SK-N-SH (cell line): ENCODE measurements around the gene F7. TPM values are rescaled to one million over a fixed set of nuclear protein-coding genes. Genes with fewer than 3 reads are reported as not detected.

Experiments
- CTCF ChIA-PET: fragments of 300-600, 350-600 bp; formaldehyde crosslinking; extraction: SDS; loops from one replicate; lab custom pipeline; 2021; lab: Yijun Ruan, JAX
- POLR2A ChIA-PET: fragments of 350-600 bp; sonication (Branson Sonifier 250); formaldehyde crosslinking; extraction: SDS; loops from one replicate; lab custom pipeline; 2020; ENCODE audit warnings: antibody characterized with exemption, inconsistent platforms; lab: Yijun Ruan, JAX
- DNase-seq: peaks from one replicate; pipeline ENCODE4 v3.0.0; 2012
- H2AFZ ChIP-seq: fragments of 200-600 bp; sonication (generic); 2 replicates; pipeline ENCODE4 v1.8.1; 2016; ENCODE audit warnings: antibody characterized with exemption, mild to moderate bottlenecking, low read depth
- H3F3A ChIP-seq: fragments of 200-600 bp; sonication (generic); replicated peaks from 2 replicates; pipeline ENCODE3; 2016; ENCODE audit warnings: antibody characterized with exemption, mild to moderate bottlenecking; ENCODE audit not compliant: insufficient read depth
- H3K27ac ChIP-seq, 2 experiments: fragments of 200-500 bp in 1 of 2; fragments of 200-600 bp in 1 of 2; sonication (Bioruptor generic) in 1 of 2; sonication (generic), shearing (Covaris generic) in 1 of 2; 2 replicates each; pipeline versions ENCODE4 v1.5.1 to v1.6.1; 2014 to 2016; ENCODE audit warnings: low read depth in 2 of 2, inconsistent platforms in 1 of 2, low read length in 1 of 2, mild to moderate bottlenecking in 1 of 2, mixed read lengths in 1 of 2
- H3K27me3 ChIP-seq: fragments of 200-600 bp; sonication (generic), shearing (Covaris generic); 2 replicates; pipeline ENCODE4 v1.6.1; 2016; ENCODE audit warnings: mixed run types; ENCODE audit not compliant: insufficient read depth
- H3K36me3 ChIP-seq, 2 experiments: fragments of 200-500 bp in 1 of 2; fragments of 200-600 bp in 1 of 2; sonication (Bioruptor generic) in 1 of 2; sonication (generic) in 1 of 2; replicated peaks in 1 of 2; 2 replicates each; pipeline versions ENCODE3 to v1.5.1; 2014 to 2016; ENCODE audit warnings: low read length in 1 of 2, mild to moderate bottlenecking in 1 of 2; ENCODE audit not compliant: insufficient read depth in 2 of 2, control insufficient read depth in 1 of 2
- H3K4me1 ChIP-seq, 2 experiments: fragments of 200-500 bp in 1 of 2; fragments of 200-600 bp in 1 of 2; sonication (Bioruptor generic) in 1 of 2; sonication (generic), shearing (Covaris generic) in 1 of 2; 2 replicates each; pipeline versions ENCODE4 v1.5.1 to v1.6.1; 2014 to 2016; ENCODE audit warnings: low read depth in 1 of 2, low read length in 1 of 2, mixed run types in 1 of 2; ENCODE audit not compliant: insufficient read depth in 2 of 2, control insufficient read depth in 1 of 2
- H3K4me2 ChIP-seq: fragments of 200-600 bp; sonication (generic), shearing (Covaris generic); 2 replicates; pipeline ENCODE4 v1.6.1; 2017; ENCODE audit warnings: mixed run types
- H3K4me3 ChIP-seq, 2 experiments: fragments of 200-500 bp in 1 of 2; fragments of 200-600 bp in 1 of 2; sonication (Bioruptor generic) in 1 of 2; sonication (generic), shearing (Covaris generic) in 1 of 2; 2 replicates each; pipeline versions ENCODE4 v1.5.1 to v1.8.1; 2014 to 2016; ENCODE audit warnings: low read depth in 2 of 2, inconsistent platforms in 1 of 2, low read length in 1 of 2, mild to moderate bottlenecking in 1 of 2, mixed read lengths in 1 of 2, moderate library complexity in 1 of 2
- H3K79me2 ChIP-seq: fragments of 200-600 bp; sonication (generic); 2 replicates; pipeline ENCODE4 v1.8.1; 2017; ENCODE audit warnings: mild to moderate bottlenecking; ENCODE audit not compliant: insufficient read depth
- H3K9ac ChIP-seq: fragments of 200-600 bp; sonication (generic); 2 replicates; pipeline ENCODE4 v1.6.1; 2017; ENCODE audit warnings: mixed run types
- H3K9me2 ChIP-seq: fragments of 200-600 bp; sonication (generic); 2 replicates; pipeline ENCODE4 v1.6.1; 2017; ENCODE audit warnings: mixed run types
- H3K9me3 ChIP-seq: fragments of 200-600 bp; sonication (generic); 2 replicates; pipeline ENCODE4 v1.6.1; 2017; ENCODE audit warnings: mixed run types, mild to moderate bottlenecking, moderate library complexity
- H4K20me1 ChIP-seq: fragments of 200-600 bp; sonication (generic); 2 replicates; pipeline ENCODE4 v1.6.1; 2017; ENCODE audit warnings: mild to moderate bottlenecking, mixed run types; ENCODE audit not compliant: insufficient read depth
- ELF1 ChIP-seq: IDR thresholded peaks from 2 replicates; pipeline ENCODE4 v1.4.0; 2012
- EZH2phosphoT487 ChIP-seq: fragments of 200-600 bp; sonication (generic); IDR thresholded peaks from 2 replicates; pipeline ENCODE4 v1.6.1; 2017; ENCODE audit warnings: low read depth, mixed run types, mild to moderate bottlenecking, antibody characterized with exemption, moderate library complexity, borderline replicate concordance
- FOSL2 ChIP-seq: IDR thresholded peaks from 2 replicates; pipeline ENCODE4 v1.4.0; 2012; ENCODE audit warnings: low read depth, mild to moderate bottlenecking, moderate library complexity, borderline replicate concordance
- FOXM1 ChIP-seq: IDR thresholded peaks from 2 replicates; pipeline ENCODE4 v1.4.0; 2012; ENCODE audit warnings: low read depth, mild to moderate bottlenecking
- GATA2 ChIP-seq: sonication (generic); formaldehyde crosslinking; IDR thresholded peaks from 2 replicates; pipeline ENCODE4 v1.5.0; 2020; ENCODE audit warnings: mild to moderate bottlenecking, missing genetic modification reagents
- MXI1 ChIP-seq: IDR thresholded peaks from 2 replicates; pipeline ENCODE4 v1.6.1; 2012; ENCODE audit warnings: mild to moderate bottlenecking, low read depth, low read length, improper control_type of control experiment
- NRF1 ChIP-seq: IDR thresholded peaks from 2 replicates; pipeline ENCODE4 v1.6.1; 2012; ENCODE audit warnings: low read depth, mild to moderate bottlenecking, low read length
- POLR2AphosphoS5 ChIP-seq: IDR thresholded peaks from 2 replicates; pipeline ENCODE4 v1.6.1; 2012; ENCODE audit warnings: low read depth, low read length
- RAD21 ChIP-seq: IDR thresholded peaks from 2 replicates; pipeline ENCODE4 v1.6.1; 2012; ENCODE audit warnings: mild to moderate bottlenecking, low read length
- RCOR1 ChIP-seq: fragments of 150-350 bp; IDR thresholded peaks from 2 replicates; pipeline ENCODE4 v1.6.1; 2017; ENCODE audit warnings: antibody characterized with exemption, low read length
- RFX5 ChIP-seq: IDR thresholded peaks from 2 replicates; pipeline ENCODE4 v1.6.1; 2012; ENCODE audit warnings: mild to moderate bottlenecking, improper control_type of control experiment, low read length
- RXRA ChIP-seq: IDR thresholded peaks from 2 replicates; pipeline ENCODE4 v1.4.0; 2012; ENCODE audit warnings: low read depth, mild to moderate bottlenecking, borderline replicate concordance
- TEAD4 ChIP-seq: IDR thresholded peaks from 2 replicates; pipeline ENCODE4 v1.4.0; 2012; ENCODE audit warnings: mild to moderate bottlenecking, borderline replicate concordance; ENCODE audit not compliant: insufficient read depth
- YY1 ChIP-seq: IDR thresholded peaks from 2 replicates; pipeline ENCODE4 v1.4.0; 2012; ENCODE audit warnings: low read depth, mild to moderate bottlenecking
- WGBS: methylation state at CpG from one replicate; pipeline ENCODE4 v1.1.6; 2017; ENCODE audit warnings: low lambda C conversion rate; 5-methylcytosine and 5-hydroxymethylcytosine counted together
- polyA plus RNA-seq, 3 experiments: library from polyadenylated mRNA; depleted of rRNA; stranded (reverse); fragments of >200 nt; gene quantifications; 2 replicates each; pipeline ENCODE4 v1.2.3, GENCODE V29; 2012
- TF ChIP-seq, protein P1 (sequence below): IDR thresholded peaks from 2 replicates; pipeline ENCODE4 v1.4.0; 2012; ENCODE audit warnings: low read depth, borderline replicate concordance
- TF ChIP-seq, protein P2 (sequence below): fragments of 200-600 bp; sonication (generic); IDR thresholded peaks from 2 replicates; pipeline ENCODE4 v1.6.1; 2017; ENCODE audit warnings: antibody characterized with exemption, mild to moderate bottlenecking, moderate library complexity

The F7 gene
- polyA plus RNA-seq, 1 of the 3 experiments (the other 2 are of a cell fraction), result not detected

DNA sequence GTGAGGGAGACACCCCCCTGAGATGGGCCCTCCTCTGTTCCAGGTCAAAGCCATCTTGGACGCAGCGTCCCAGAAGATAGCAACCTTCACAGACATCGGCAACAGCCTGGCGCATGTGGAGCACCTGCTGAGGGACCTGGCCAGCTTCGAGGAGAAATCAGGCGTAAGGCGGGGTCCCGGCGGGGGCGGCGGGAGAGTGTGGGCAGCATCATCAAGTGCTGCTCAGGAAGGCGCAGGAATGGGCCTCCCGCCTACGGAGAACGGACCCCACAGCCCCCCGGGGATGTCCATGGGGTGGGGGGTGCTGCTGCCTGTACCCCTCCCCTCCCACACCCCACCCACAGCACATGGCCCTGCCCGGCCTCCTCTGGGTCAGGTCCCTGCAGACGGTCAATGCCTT, 31.2 kb upstream of the F7 start:
- H3K27ac ChIP-seq, result no peak overlapping the region
- WGBS, result 78% methylated on average over 13 of the region's 18 CpGs

DNA sequence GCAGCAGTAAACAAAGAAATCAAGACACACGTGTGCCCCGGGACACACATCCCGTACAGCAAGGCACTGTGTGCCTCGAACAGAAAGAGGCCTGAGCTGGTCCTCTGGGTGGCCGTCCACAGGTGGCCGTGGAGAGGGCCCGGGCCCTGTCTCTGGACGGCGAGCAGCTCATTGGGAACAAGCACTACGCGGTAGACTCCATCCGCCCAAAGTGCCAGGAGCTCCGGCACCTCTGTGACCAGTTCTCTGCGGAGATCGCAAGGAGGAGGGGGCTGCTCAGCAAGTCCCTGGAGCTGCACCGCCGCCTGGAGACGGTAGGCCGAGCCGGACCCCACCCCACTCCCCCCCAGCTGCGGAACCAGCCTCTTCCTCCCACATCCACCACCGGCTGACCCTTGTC, 30.7 kb upstream of the F7 start:
- Histone ChIP-seq H3F3A (no peaks in the 10 kb centered on the region), H4K20me1 (no peaks in the 10 kb centered on the region), H3K36me3 (no peaks in the 10 kb centered on the region), H3K4me2 (no peak overlapping the region), H3K27ac (no peak overlapping the region), H3K9me3 (no peaks in the 10 kb centered on the region), H3K27me3 (no peaks in the 10 kb centered on the region), H3K4me3 (no peak overlapping the region), H3K4me1 (no peaks in the 10 kb centered on the region), H2AFZ (no peak overlapping the region), H3K79me2 (no peaks in the 10 kb centered on the region), H3K9ac (no peak overlapping the region), H3K9me2 (no peaks in the 10 kb centered on the region)
- WGBS, result 93% methylated on average over 8 of the region's 22 CpGs
- ChIA-PET CTCF (interaction anchor here (0.8 kb wide), 1 partner anchor 45 kb away, joined by 3 read pairs; no protein-coding TSS in a partner anchor), POLR2A (no interaction called here)
- no peak for DNase-seq
- no peak for TF ChIP-seq MXI1
- no peak for TF ChIP-seq RXRA
- no peak for TF ChIP-seq RFX5
- TF ChIP-seq GATA2 (CRISPR knock-in tag), result no peak
- TF ChIP-seq, all 33 proteins: peak for 0

More for the DNA sequence above, 31.2 kb upstream of the F7 start:
- CTCF ChIA-PET, result interaction anchor here (0.8 kb wide), 1 partner anchor 45 kb away, joined by 3 read pairs; no protein-coding TSS in a partner anchor
- TF ChIP-seq GATA2 (CRISPR knock-in tag) (no peak), POLR2AphosphoS5 (no peak), TEAD4 (no peak), RFX5 (no peak), ELF1 (no peak), YY1 (no peak), FOSL2 (no peak), FOXM1 (no peak), NRF1 (no peak), RAD21 (no peak), MXI1 (no peak), EZH2phosphoT487 (no peak), RCOR1 (no peak)
- TF ChIP-seq, protein P1, sequence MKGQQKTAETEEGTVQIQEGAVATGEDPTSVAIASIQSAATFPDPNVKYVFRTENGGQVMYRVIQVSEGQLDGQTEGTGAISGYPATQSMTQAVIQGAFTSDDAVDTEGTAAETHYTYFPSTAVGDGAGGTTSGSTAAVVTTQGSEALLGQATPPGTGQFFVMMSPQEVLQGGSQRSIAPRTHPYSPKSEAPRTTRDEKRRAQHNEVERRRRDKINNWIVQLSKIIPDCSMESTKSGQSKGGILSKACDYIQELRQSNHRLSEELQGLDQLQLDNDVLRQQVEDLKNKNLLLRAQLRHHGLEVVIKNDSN, result no peak
- TF ChIP-seq, protein P2, sequence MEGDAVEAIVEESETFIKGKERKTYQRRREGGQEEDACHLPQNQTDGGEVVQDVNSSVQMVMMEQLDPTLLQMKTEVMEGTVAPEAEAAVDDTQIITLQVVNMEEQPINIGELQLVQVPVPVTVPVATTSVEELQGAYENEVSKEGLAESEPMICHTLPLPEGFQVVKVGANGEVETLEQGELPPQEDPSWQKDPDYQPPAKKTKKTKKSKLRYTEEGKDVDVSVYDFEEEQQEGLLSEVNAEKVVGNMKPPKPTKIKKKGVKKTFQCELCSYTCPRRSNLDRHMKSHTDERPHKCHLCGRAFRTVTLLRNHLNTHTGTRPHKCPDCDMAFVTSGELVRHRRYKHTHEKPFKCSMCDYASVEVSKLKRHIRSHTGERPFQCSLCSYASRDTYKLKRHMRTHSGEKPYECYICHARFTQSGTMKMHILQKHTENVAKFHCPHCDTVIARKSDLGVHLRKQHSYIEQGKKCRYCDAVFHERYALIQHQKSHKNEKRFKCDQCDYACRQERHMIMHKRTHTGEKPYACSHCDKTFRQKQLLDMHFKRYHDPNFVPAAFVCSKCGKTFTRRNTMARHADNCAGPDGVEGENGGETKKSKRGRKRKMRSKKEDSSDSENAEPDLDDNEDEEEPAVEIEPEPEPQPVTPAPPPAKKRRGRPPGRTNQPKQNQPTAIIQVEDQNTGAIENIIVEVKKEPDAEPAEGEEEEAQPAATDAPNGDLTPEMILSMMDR, result no peak
- TF ChIP-seq, all 33 proteins: peak for 0
- Histone ChIP-seq H3K4me3 (no peak overlapping the region), H3K9ac (no peak overlapping the region), H3K4me1 (no peaks in the 10 kb centered on the region), H2AFZ (no peak overlapping the region), H3K9me3 (no peaks in the 10 kb centered on the region), H3K9me2 (no peaks in the 10 kb centered on the region), H3F3A (no peaks in the 10 kb centered on the region), H3K4me2 (no peak overlapping the region), H3K79me2 (no peaks in the 10 kb centered on the region), H3K27me3 (no peaks in the 10 kb centered on the region), H4K20me1 (no peaks in the 10 kb centered on the region), H3K36me3 (no peaks in the 10 kb centered on the region)
- DNase-seq, result no peak
- POLR2A ChIA-PET, result interaction anchor here (0.6 kb wide), 1 partner anchor 10 kb away, joined by 3 read pairs; no protein-coding TSS in a partner anchor
